ENCODE measurements around the gene EPHA2. TPM values are rescaled to one million over a fixed set of nuclear protein-coding genes. Genes with fewer than 3 reads are reported as not detected.

The EPHA2 gene
- total RNA-seq, 1 donor from 2014 or later, result 25.0 TPM

DNA sequence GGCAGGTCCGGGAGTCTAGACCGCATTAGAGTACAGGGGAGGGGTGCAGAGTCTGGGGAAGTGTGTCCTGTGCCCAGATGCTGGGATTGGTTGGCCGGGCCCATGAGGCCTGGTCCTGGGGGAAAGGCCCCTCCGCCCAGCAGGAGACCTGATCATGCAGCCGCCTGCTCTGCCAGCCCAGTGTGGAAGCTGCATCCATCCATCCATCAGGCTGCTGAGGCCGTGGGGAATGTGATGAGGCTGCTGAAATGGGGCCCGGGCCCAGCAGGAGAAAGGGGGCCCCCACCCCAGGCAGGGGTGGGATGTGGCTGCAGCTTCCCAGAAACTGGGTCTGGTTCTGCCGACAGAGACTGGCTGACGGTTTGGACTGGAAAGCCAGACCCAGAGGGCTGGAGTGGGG lies 37.2 kb downstream of the EPHA2 start:
- Mint-ChIP-seq H3K4me1 (peaks cover 25% of the 10 kb centered on the region), H3K27me3 (ENCODE audit: low read depth) (no peaks in the 10 kb centered on the region), H3K27ac (ENCODE audit: unreplicated experiment) (no peak overlapping the region), H3K9me3 (no peaks in the 10 kb centered on the region), H3K4me3 (no peak overlapping the region), H3K36me3 (ENCODE audit: low read depth) (no peaks in the 10 kb centered on the region)
- TF ChIP-seq, protein P1, sequence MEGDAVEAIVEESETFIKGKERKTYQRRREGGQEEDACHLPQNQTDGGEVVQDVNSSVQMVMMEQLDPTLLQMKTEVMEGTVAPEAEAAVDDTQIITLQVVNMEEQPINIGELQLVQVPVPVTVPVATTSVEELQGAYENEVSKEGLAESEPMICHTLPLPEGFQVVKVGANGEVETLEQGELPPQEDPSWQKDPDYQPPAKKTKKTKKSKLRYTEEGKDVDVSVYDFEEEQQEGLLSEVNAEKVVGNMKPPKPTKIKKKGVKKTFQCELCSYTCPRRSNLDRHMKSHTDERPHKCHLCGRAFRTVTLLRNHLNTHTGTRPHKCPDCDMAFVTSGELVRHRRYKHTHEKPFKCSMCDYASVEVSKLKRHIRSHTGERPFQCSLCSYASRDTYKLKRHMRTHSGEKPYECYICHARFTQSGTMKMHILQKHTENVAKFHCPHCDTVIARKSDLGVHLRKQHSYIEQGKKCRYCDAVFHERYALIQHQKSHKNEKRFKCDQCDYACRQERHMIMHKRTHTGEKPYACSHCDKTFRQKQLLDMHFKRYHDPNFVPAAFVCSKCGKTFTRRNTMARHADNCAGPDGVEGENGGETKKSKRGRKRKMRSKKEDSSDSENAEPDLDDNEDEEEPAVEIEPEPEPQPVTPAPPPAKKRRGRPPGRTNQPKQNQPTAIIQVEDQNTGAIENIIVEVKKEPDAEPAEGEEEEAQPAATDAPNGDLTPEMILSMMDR (conservative IDR thresholded peaks at IDR 0.05), result no peak
- DNase-seq (ENCODE audit: low read depth, low spot score), result no peak

DNA sequence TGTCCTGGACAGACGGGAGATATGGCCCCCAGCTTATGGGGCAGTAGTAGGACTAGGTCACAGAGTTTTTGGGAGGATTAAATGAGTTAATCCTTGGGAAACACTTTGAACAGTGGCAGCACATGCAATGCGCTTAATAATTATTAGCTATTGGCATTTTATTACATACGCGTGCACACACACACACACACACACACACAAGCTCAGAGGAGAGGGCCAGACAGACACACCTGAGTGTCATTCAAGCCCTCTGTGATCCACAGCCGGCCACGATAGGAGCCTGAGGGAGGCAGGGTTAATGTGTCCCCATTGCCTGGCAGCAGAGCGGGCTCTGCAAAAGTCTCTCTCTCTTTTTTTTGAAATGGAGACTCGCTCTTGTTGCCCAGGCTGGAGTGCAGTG lies 37.9 kb downstream of the EPHA2 start:
- H3K4me3 Mint-ChIP-seq, result no peak overlapping the region

DNA sequence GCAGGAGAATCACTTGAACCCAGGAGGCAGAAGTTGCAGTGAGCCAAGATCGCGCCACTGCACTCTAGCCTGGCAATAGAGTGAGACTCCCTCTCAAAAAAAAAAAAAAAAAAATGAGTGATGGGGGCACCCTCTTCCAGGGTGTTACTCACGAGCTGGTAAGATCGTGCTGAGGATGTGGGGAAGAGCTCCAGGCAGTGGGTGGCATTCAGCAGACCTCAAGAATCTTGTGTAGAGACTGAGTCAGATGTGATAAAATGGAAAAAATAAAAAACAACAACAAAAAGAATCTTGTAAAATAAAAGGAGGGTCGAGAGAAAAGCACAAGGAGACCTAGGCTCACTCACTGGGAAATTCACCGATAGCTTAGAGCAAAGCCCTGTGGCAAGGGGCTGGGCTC lies 38.5 kb downstream of the EPHA2 start:
- Mint-ChIP-seq H3K4me3 (no peak overlapping the region), H3K9me3 (no peaks in the 10 kb centered on the region), H3K27me3 (ENCODE audit: low read depth) (no peaks in the 10 kb centered on the region), H3K36me3 (ENCODE audit: low read depth) (no peaks in the 10 kb centered on the region), H3K27ac (ENCODE audit: unreplicated experiment) (no peak overlapping the region), H3K4me1 (peaks cover 19% of the 10 kb centered on the region)
- no peak for DNase-seq (ENCODE audit: low read depth, low spot score)
- TF ChIP-seq, protein P1 (conservative IDR thresholded peaks at IDR 0.05), result no peak

More for the DNA sequence above, 37.9 kb downstream of the EPHA2 start:
- Mint-ChIP-seq H3K27ac (ENCODE audit: unreplicated experiment) (no peak overlapping the region), H3K4me1 (peaks cover 22% of the 10 kb centered on the region), H3K27me3 (ENCODE audit: low read depth) (no peaks in the 10 kb centered on the region), H3K9me3 (no peaks in the 10 kb centered on the region), H3K36me3 (ENCODE audit: low read depth) (no peaks in the 10 kb centered on the region)
- DNase-seq (ENCODE audit: low read depth, low spot score), result no peak
- TF ChIP-seq, protein P1 (conservative IDR thresholded peaks at IDR 0.05), result no peak

DNA sequence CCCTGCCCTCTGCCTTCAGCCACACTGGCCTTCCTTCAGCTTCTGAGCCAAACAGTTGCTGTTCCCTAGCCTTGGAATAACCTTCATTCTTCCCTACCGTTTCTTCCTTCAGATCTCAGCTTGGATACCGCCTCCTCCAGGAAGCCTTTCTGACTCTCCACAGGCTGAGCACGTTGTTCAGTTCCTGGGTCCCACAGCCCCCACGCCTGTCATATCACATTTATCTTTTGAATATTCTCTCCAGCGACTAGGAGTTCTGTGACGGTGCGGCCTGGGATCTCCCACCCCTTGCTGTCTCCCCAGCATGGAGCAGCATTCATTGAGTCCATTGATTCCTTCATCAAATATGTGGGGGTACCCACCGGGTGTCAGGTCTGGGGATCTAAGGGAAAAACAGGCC lies 39.2 kb downstream of the EPHA2 start:
- no peak for DNase-seq (ENCODE audit: low read depth, low spot score)
- peak overlapping the region; percentile 43 for H3K27ac Mint-ChIP-seq (ENCODE audit: unreplicated experiment)
- H3K4me3 Mint-ChIP-seq, result peak overlapping the region; percentile 59
- H3K9me3 Mint-ChIP-seq, result no peaks in the 10 kb centered on the region
- H3K27me3 Mint-ChIP-seq (ENCODE audit: low read depth), result peaks cover 3% of the 10 kb centered on the region
- H3K4me1 Mint-ChIP-seq, result peaks cover 23% of the 10 kb centered on the region
- TF ChIP-seq, protein P1 (conservative IDR thresholded peaks at IDR 0.05), result no peak
- no peaks in the 10 kb centered on the region for H3K36me3 Mint-ChIP-seq (ENCODE audit: low read depth)

DNA sequence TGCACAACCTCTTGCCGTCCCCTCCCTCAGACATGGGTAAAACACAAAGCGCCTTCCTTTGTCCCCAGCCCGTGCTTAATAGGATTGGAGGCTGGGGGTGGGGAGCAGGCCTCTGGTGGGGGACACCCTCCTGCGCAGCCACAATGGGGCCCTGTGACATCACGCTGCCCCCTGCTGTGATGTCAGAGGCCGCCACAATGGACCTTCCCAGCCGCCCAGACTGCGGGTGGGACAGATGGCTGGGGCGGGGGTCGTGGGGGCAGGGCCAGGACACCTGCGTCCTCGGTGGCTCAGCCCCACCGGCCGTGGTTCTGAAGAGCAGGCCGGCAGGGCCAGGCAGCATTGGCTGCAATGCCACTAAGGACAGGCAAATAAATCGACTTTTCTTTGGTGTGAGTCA lies 39.9 kb downstream of the EPHA2 start:
- Mint-ChIP-seq H3K27me3 (ENCODE audit: low read depth) (peaks cover 4% of the 10 kb centered on the region), H3K4me3 (peak overlapping the region; percentile 59), H3K9me3 (no peaks in the 10 kb centered on the region), H3K36me3 (ENCODE audit: low read depth) (no peaks in the 10 kb centered on the region), H3K27ac (ENCODE audit: unreplicated experiment) (peak overlapping the region; percentile 43), H3K4me1 (peaks cover 26% of the 10 kb centered on the region)
- peak; percentile 36 for DNase-seq (ENCODE audit: low read depth, low spot score)
- TF ChIP-seq, protein P1 (conservative IDR thresholded peaks at IDR 0.05), result no peak
